ENCODE measurements around the gene MAGEH1.
"Not testable (repeated sequence)": the region's sequence is repeated elsewhere in the genome, so short reads cannot be mapped to it uniquely, and the experiment has no call there.

The MAGEH1 gene

GRCh38 chrX:55465108-55465507 lies 13.2 kb downstream of the MAGEH1 start:
- not testable (repeated sequence) for DNase-seq (ENCODE audit: low read depth); H3K4me3 ChIP-seq (ENCODE audit: low read depth, low read length)

DNA sequence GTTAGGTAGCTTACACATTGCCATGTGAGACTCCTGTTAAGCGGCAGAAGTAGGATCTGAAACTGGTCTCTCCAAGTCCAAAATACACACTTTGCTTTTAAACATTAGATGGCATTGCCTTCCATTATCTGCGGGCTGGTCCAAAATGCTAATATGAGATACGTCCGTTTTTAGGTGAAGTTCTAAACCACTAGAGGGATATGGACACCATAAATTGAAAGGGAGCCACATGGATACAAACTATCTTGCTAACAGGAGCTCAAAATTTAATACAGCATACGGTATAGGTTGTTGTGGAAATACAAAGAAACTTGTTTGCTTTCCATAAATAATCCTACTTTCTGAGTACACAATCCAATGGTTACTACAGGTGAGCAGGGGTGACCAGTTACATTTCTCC lies 13.9 kb downstream of the MAGEH1 start:
- DNase-seq (ENCODE audit: low read depth); H3K4me3 ChIP-seq (ENCODE audit: low read depth, low read length): not testable (repeated sequence)

- not testable (repeated sequence) for DNase-seq (ENCODE audit: low read depth)
These were observed 28.0 kb downstream of the MAGEH1 start for GRCh38 chrX:55479956-55480355.

GRCh38 chrX:55480390-55481062 lies 28.6 kb downstream of the MAGEH1 start:
- TF ChIP-seq, protein P1, sequence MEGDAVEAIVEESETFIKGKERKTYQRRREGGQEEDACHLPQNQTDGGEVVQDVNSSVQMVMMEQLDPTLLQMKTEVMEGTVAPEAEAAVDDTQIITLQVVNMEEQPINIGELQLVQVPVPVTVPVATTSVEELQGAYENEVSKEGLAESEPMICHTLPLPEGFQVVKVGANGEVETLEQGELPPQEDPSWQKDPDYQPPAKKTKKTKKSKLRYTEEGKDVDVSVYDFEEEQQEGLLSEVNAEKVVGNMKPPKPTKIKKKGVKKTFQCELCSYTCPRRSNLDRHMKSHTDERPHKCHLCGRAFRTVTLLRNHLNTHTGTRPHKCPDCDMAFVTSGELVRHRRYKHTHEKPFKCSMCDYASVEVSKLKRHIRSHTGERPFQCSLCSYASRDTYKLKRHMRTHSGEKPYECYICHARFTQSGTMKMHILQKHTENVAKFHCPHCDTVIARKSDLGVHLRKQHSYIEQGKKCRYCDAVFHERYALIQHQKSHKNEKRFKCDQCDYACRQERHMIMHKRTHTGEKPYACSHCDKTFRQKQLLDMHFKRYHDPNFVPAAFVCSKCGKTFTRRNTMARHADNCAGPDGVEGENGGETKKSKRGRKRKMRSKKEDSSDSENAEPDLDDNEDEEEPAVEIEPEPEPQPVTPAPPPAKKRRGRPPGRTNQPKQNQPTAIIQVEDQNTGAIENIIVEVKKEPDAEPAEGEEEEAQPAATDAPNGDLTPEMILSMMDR (IDR thresholded peaks at IDR 0.05; ENCODE audit: low read depth, low read length, missing control alignments): no peak
- no peak overlapping the region for H3K4me3 ChIP-seq (ENCODE audit: low read depth, low read length)
- DNase-seq (ENCODE audit: low read depth): no peak

More at GRCh38 chrX:55479956-55480355, 28.0 kb downstream of the MAGEH1 start:
- not testable (repeated sequence) for H3K4me3 ChIP-seq (ENCODE audit: low read depth, low read length)

- TF ChIP-seq, protein P1 (IDR thresholded peaks at IDR 0.05; ENCODE audit: low read depth, low read length, missing control alignments): no peak
- H3K4me3 ChIP-seq (ENCODE audit: low read depth, low read length): no peak overlapping the region
- no peak for DNase-seq (ENCODE audit: low read depth)
These were observed 33.0 kb downstream of the MAGEH1 start for GRCh38 chrX:55484948-55485347.

GRCh38 chrX:55486736-55487135 lies 34.8 kb downstream of the MAGEH1 start:
- no peak overlapping the region for H3K4me3 ChIP-seq (ENCODE audit: low read depth, low read length)
- no peak for DNase-seq (ENCODE audit: low read depth)
- TF ChIP-seq, protein P1 (IDR thresholded peaks at IDR 0.05; ENCODE audit: low read depth, low read length, missing control alignments): no peak

- no peak overlapping the region for H3K4me3 ChIP-seq (ENCODE audit: low read depth, low read length)
- TF ChIP-seq, protein P1 (IDR thresholded peaks at IDR 0.05; ENCODE audit: low read depth, low read length, missing control alignments): no peak
- no peak for DNase-seq (ENCODE audit: low read depth)
These were observed 35.2 kb downstream of the MAGEH1 start for GRCh38 chrX:55487143-55487542.

- no peak for DNase-seq (ENCODE audit: low read depth)
- TF ChIP-seq, protein P1 (IDR thresholded peaks at IDR 0.05; ENCODE audit: low read depth, low read length, missing control alignments): no peak
- peak overlapping the region; percentile 81 for H3K4me3 ChIP-seq (ENCODE audit: low read depth, low read length)
These were observed 36.2 kb downstream of the MAGEH1 start for GRCh38 chrX:55488006-55488592.

Measured in GM12864 (cell line).